Tongue (tissue), 2 donors: ENCODE measurements around the gene SGCA. TPM values are rescaled to one million over a fixed set of nuclear protein-coding genes. Genes with fewer than 3 reads are reported as not detected.

Experiments used
- DNase-seq: peaks from one replicate; pipeline ENCODE4 v3.0.0-alpha.2; 2015
- total RNA-seq: library from RNA; depleted of rRNA; stranded (reverse); fragments of >200 nt; gene quantifications from one replicate; pipeline ENCODE4 v1.2.3, GENCODE V29; 2014

The SGCA gene
- total RNA-seq, 1 donor from 2014 or later = 148 TPM

DNA sequence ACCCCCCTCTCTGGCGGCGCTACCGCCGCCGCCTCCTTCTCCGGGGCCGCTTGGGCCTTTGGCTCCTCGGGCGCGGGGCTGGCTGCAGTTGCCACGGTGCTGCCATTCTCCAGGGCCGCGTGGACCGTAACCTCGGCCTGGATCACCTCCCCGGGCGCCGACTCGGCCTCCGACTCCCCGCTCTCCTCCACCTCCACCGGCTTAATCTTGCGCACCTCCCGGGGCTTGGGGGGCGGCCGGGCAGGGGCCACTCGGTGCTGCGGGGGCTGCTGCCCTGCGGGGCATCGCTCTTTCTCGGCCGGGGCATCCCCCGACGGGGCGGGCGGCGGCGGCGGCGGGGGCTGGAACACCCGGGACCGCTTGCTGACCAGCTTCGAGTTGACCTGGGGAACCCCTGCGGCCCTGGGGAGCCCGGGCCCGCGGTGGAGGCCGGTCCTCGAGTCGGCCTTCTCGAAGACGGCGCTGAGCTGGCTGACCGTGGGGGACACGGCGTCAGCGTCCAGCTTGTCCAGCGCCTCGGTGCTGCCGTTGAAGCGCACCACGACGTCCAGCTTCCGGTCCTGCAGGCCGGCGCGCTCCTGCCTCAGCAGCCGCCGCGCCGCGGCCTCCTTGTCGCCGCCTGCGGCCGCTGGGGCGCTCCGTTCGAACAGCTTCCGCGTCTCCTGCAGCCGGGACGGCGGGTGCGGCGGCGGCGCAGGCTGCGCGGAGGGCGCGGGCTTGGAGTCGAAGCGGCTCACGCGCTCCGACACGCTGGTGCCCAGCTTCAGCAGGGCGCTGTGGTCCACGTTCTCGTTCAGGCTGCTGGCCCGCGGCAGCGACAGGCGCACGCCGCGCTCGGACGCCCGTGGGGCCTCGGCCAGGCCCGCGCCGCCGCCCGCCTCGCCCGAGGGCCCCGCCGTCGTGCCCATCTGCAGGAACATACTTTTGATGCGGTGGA lies 16.1 kb upstream of the SGCA start:
- DNase-seq = peak; percentile 65

DNA sequence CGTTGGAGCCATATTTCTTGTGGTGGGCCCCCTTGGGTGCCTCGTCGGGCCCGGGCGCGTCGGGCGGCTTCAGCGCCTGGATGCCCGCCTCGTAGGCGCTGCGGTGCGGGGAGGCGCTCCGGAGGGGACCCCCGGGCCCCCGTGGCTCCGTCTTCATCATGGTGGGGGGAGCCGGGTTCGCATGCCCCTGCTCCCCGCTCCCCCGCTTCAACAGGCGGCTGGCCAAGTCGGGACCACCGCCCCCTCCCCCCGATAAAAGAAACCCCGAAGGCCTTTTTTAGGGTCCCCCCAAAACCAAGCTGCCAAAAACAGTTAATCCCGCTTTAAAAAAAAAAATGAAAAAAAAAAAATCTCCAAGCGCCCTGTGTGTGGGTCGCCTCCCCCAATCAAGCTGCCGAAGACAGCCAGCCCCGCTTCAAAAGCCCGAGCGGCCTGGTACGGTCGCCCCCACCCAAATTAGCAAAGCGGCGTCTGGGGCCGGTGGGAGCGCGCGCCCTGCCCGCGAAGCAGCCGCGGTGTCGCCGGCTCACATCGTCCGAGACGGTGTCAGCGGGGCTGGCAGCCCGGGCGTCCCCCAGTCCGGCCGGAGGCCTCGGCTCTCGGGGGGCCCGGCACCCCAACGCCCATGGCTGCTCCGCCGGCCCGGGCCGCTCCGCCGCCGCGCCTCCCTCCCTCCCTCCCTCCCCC lies 15.3 kb upstream of the SGCA start, which contains the start of gene PPP1R9B:
Gene PPP1R9B, minus strand, starts transcription at position 324 of the 687 bp plus-strand sequence. Its CDS starts 164 bp downstream, at position 160.
- DNase-seq = no peak

DNA sequence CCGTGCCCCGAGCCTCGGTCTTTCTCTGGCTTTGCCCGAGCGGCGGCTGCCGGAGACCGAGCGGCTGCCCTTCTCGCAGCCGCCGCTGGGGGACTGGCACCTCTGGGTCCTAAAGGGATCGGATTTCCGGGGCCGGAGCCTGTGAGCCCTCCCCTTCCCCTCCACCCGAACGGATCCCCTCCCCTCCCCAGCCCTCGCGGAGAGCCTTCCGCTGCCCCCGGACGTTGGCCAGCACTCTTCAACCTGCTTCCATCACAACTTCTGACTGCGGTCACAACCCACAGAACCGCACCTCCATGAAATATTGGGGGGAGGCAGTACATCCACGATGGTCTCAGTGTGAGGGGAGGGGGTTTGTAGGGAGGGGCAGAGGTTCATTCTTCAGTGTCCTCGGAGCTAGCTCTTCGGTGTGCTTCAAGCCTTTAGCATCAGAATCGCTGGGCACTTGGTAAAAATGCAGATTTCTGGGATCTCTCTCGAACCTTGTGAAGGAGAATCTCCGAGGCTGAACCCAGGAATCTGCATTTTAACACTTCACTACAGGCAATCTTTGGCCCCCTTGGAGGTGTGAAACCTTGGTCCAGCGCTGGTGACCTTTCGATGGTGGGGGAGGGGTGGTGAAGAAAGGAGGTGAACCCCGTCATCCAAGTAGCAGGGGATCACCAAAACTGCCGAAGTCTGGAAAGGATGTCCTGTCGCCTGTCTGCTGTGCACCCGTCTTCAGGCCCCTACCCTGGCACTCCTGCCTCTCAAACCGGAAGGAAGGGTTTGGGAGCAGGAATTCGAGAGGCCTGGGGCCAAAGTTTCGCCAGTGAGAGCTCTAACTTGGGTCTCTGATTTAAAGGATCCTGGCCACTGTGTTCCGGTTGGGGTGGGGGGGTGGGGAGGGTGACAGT lies 14.5 kb upstream of the SGCA start:
- peak; percentile 96 for DNase-seq

DNA sequence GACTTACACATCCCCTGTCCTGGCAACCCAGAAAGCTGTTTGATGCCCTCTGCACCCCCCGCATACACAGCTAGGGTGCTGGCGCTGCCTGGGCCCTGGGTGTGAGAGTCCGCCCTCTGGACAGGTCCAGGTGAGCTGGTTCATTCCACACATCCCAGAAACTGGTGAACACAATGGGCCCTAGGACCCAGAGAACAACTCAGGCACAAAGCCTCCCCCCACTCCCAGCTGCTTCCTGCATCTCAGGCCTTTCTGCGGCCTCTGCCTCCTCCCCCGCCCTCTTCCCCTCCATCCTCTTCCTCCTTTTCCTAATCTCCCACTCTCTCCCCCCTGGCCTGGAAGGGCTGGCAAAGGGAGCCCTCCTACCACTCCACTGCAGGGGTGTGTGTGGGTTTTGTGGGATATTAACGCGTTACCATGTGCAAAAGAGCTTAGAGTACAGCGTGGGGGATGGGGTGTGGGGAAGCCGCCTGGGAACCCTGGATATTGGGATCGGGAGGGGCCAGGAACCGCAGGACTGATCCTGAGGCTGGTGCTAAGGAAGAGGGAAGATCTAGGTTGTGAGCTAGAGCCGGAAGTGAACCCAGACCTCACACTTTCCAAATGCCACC lies 13.8 kb upstream of the SGCA start:
- DNase-seq = peak; percentile 96

DNA sequence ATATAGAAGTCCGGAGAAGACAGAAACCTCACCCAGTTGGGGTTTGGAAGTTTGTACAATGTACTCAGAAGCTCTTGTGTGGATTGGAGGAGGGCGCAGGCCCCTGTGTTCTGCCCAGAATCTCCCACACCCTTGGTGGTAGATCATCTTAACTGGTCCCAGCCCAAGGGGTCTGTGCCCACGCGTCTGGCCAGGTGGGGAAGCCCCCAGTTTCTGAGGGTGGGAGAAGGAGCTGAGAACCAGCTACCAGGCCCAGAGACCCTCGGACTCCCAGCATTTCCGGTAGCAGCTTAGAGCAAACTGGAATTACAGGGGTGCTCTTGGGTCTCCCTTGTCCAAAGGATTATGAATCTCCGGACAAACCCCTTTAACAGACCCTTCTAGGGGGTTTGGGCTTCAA lies 13.1 kb upstream of the SGCA start:
- no peak for DNase-seq

DNA sequence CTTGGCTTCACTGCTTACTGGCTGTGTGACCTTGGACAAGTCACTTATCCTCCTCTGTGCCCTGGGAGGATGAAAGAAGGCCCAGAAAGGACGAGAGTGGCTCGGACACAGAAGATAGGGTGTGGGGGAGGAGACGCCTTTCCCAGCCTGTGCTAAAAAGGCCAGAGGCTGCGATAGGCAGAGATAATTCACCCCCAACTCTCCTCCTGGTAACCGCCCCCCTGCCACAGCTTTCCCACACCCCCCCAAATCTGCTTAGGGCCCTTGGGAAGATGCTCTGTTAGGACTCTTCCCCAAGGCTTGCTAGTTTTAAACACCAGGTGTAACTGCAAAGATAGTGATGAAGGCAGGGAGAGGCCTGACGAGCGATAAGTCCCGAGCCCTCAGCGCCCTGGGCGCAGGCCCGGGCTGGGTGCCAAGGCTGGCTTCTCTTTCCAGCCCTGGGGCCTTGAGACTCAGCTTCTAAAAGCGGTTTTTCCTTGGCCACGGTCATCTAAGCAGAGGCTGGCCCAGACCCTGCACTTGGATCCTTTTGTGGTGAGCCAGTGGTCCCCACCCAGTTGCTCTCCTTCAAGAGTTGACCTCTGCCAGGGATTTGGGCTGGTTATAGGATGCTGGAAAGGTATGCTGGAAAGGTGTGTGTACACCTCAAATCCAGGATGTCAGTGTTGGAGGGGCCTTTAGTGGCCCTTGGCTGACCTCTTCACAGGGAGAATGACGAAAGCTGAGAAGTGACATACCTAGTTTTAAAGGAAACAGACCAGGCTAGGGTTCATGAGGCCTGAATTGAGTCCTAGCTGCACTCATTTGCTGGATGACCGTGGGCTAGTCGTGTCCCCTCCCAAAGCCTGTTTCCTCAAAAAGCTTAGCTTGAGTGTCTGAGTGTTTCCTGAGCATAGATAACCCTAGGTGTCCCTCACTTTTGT lies 11.9 kb upstream of the SGCA start:
- DNase-seq = no peak

DNA sequence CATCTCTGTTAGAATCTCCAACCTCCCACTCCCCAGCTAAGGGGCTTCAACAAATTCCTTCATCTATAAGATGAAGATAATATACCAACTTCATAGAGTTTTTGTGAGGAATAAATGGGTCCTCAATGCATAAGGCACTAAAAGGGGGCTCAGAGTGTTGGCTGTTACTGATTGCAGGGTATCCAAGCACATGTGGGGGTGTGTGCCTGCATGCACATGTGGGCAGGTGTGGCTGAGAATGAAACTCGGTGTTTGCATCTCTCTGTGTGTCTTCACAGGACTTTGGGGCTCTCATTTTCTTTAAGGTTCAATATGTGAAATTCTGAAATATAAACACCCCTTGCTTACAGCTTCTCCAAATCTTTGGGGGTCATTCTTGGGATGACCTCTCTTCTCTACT lies 11.2 kb upstream of the SGCA start:
- no peak for DNase-seq

DNA sequence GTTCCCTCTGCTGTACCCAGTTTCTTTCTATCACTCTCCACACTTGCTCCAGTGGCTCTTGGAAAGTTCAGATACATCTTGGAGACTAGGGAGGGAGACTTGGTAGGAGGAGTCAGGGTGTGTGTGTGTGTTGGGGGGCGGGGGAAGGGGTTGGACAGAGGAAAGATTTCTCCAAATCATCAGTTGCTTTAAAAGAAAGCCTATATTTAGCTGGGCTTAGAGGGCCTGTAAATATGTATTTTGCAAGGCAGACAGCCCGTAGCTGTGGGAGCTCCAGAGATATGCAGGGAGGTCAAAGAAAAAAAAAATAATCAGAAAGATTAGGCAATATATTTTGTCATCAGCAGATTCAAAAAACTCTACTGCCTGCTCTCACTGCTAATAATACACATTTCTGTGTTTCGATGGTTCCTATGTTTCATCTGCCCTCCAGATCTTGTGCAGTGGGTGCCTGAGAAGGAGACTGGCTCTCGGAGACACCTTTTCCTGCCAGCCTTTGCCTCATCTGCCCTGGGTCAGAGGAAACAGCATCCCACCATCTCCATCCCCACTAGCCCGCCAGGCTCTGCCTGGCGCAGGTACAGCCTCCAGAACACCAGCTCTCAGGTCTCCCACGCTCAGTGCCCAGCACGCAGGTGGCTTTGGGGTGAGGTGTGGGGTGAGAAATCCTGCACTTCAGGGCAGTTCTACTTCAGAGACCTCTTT lies 10.5 kb upstream of the SGCA start:
- peak; percentile 45 for DNase-seq

DNA sequence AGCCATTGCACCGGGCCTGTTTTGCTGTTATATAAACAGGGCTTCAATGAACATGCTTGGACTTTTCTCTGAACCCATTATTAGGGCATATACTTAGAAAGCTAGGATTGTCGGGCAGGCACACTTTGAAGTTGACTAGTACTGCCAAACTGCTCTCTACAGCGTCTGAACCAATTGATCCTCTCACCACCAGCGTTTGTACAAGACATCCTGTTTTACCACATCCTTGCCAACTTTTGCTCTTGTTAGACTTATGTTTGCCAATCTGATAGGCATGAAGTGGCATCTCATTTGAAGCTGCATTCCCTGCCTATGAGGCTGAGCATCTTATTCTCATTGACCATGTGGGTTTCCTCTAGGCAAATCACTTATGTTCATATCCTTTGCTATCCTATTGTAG lies 7.9 kb upstream of the SGCA start:
- no peak for DNase-seq

DNA sequence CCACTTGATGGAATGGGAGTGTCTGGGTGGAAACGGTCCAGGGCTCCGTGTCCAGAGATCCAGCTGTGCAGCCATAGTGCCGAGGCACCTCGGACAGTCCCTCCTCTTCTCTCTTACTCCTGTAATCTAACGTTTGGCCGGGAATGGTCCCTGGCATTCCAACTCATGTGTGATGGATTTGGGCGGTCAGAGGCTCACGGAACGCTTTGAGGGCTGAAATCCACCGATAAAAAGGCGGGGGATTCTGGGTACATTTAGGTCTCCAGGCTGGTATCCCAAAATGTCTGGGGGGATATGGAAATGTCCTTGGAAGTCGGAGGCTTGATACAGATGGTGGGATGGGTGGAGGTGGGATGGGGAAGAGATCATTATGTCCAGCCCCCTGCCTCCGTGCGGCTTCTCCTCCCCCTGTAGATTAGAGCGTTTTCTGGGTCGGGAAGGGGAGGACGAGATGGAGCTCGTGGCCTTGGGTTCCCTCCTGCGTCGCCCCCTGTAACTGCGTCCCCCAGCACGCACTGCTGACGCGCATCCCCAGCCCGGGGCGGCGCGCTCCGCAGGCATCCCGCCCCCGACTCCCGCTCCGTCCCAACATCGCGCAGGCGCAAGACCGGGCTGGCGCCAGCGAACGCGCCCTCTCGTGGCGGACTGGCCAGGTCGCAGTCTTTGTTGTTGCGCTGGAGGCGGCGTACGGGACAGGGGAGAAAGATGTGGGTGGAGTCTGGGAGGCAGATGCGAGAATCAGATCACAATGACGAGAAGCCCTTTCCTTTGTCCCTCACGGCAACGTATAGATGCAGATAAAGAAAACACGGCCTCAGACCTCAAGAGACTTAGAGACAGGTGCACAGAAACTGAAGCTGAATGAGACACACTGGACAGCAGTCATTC lies 4.5 kb upstream of the SGCA start:
- DNase-seq = peak; percentile 98

DNA sequence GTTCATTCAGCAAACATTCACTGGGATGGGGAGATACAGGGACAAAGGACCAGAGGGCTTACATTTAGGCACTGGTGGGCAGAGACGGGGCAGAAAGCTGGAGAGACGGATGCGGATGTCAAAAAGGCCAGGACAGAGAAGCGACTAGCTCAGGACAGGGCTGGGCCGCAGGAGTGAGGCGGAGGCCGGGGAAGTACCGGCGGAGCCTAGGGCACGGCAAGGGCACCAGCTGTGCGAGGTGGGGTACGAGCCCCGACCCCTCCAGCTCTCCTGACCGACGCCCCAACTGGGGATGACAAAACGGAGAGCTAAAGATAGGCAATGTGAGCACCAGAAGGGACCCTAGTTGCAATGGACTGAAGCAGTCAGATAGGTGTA lies 3.9 kb upstream of the SGCA start:
- DNase-seq = no peak

DNA sequence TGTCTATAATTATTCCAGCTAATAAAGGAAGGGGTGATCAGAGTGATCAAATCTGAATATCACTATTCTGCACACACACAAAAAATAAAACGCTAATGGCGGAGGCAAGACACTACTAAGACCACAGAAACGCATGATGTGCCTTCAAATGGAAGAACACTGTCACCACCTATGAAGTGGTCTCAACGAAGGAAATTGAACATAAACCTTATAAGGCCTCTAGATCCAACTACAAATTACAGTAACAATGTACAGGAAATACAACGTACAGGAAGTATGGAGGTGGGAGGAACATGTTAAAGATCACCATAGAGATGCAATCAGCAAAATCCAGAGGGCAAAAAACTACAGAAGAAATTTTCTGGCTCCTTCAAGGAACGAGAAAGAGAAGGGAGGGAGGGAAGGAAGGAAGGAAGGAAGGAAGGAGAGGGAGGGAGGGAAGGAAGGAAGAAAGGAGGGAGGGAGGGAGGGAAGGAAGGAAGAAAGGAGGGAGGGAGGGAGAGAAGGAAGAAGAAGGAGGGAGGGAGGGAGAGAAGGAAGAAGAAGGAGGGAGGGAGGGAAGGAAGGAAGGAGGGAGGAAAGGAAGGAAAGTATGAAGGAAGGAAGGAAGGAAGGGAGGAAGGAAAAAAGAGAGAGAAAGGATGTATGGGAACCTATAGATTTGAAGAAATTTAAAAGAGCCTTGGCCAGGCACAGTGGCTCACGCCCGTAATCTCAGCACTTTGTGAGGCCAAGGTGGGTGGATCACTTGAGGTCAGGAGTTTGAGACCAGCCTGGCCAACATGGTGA lies 3.1 kb upstream of the SGCA start:
- no peak for DNase-seq

DNA sequence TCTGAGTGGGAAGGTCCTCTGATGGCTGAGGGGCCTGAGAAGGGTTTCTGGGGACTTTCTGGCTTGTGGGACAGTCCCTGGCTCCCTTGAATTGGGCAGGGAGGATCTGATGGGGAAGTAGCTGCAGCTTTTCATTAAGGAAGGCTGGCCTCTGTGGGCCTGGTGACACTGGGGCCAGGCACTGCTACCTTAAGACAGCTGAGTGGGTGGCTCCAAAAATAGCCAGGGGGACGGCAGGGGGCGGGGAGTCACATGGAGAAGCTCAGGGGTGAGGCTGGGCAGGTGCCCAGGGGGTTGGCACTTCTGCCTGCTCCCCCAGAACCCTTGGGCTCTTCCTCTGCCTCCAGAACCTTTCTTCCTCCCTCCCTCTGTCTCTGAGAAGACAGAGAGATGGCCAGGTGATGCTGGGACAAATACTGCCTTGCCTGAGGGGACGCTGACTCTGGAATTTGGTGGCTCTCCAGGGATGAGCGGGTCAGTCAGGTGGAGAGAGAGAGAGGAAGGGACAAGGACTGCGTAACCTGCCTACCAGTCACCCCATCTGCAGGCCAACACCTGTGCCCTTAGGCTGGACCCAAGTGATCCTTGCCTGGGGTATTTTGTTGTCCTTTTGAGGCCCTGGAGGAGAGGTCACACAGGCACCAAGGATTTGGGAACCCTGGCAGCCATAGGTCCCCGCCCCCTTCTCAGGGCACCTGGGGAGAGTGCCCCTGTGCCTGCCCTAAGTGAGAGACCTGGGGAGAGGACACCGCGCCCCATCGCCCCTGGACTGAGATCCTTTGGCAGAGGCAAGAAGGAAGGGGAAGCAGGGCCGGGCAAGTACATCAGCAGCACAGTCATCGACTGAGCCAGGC lies 1.7 kb upstream of the SGCA start:
- DNase-seq = peak; percentile 65

DNA sequence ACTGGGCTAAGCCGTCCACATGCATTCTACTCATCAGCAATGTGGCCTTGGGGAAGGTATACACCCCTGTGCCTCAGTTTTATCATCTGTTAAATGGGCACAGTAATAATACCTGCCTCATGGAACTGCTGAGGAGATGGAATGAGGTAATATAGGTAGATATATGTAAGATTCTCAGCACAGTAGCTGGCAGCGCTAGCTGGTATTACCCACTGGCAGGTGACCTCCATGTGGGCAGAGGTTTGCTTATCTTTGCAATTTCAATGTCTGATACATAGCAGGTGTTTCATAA lies 1.2 kb upstream of the SGCA start:
- DNase-seq = no peak

DNA sequence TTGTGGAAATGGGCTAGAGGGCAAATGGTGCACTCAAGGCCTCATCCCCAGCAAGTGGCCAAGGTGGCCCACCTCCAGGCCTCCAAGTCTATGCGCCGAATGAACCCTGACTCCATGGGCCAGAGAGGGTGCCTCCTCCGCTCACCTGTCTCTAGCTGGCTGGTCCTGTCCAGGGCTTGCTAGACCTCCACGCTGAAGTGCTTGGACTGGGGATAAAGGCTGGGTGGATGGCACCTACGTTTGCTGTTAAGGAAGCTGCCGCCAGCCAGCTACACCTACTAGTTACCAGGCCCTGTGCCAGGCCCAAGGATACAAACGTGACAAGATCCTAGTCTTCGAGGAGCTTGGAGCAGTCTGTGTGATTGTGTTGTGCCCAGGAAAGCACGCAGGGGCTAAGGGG lies 739 bp upstream of the SGCA start:
- no peak for DNase-seq

DNA sequence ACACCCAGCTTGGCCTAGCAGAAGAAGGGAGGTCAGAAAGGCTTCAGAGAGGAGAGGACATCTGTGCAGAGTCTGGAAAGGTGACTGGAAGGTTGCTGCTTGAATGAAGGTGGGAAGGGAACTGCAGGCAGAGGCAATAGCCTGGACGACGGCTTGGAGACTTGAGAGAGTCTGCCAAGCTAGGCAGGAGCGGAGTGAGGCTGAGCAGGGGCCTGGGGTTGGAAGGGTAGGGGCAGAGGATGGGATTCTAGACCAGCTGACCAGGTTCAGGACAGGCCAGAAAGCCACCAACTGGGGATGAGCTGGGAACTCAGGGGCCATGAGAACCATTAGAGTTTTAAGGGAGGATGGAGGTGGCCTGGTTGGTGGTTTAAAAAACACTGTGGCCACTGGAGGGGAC lies 339 bp upstream of the SGCA start:
- DNase-seq = no peak

DNA sequence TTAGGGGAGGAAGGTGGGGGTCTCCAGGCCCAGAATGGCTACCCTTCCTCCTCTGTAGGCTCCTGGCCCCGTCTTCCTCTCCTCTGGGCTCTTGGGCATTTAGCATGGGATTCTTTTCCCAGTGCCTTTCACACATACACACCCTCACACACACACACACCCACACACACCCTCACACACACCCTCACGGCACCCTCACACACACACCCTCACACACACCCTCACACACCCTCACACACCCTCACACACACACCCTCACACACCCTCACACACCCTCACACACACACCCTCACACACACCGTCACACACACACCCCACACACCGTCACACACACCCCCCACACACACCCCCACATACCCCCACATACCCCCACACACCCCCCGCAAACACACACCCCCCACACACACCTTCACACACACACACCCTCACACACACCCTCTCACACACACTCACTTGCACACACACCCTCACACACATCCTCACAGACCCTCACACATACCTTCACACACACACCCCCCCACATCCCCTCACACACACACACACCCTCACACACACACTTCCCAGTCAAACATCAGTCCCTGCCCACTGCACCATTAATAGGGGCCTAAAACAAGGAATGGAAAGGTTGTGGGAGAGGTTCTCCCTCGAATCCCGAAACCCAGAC lies 845 bp downstream of the SGCA start:
- no peak for DNase-seq
